HL-60 (cell line): ENCODE data around the gene TCAIM.

Experiments
- GABPA ChIP-seq: IDR thresholded peaks from 2 replicates; pipeline ENCODE4 v1.6.1; 2012; ENCODE audit warnings: low read depth
- SPI1 ChIP-seq: IDR thresholded peaks from 2 replicates; pipeline ENCODE4 v1.6.1; 2012; ENCODE audit warnings: low read depth, mild to moderate bottlenecking, borderline replicate concordance
- TF ChIP-seq, protein P1 (sequence below): IDR thresholded peaks from one replicate; pipeline ENCODE4 v1.5.1; 2011; ENCODE audit warnings: low read length, control low read depth, inconsistent platforms; ENCODE audit not compliant: insufficient read depth

GRCh38 chr3:44439499-44440295, 101.1 kb downstream of the TCAIM start:
- TF ChIP-seq, protein P1, sequence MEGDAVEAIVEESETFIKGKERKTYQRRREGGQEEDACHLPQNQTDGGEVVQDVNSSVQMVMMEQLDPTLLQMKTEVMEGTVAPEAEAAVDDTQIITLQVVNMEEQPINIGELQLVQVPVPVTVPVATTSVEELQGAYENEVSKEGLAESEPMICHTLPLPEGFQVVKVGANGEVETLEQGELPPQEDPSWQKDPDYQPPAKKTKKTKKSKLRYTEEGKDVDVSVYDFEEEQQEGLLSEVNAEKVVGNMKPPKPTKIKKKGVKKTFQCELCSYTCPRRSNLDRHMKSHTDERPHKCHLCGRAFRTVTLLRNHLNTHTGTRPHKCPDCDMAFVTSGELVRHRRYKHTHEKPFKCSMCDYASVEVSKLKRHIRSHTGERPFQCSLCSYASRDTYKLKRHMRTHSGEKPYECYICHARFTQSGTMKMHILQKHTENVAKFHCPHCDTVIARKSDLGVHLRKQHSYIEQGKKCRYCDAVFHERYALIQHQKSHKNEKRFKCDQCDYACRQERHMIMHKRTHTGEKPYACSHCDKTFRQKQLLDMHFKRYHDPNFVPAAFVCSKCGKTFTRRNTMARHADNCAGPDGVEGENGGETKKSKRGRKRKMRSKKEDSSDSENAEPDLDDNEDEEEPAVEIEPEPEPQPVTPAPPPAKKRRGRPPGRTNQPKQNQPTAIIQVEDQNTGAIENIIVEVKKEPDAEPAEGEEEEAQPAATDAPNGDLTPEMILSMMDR = no peak
- TF ChIP-seq SPI1 = peak; percentile 100
- TF ChIP-seq GABPA = peak; percentile 51; the same call in 1 of the 2 replicates
